ENCODE measurements around the gene MUL1.

DNA sequence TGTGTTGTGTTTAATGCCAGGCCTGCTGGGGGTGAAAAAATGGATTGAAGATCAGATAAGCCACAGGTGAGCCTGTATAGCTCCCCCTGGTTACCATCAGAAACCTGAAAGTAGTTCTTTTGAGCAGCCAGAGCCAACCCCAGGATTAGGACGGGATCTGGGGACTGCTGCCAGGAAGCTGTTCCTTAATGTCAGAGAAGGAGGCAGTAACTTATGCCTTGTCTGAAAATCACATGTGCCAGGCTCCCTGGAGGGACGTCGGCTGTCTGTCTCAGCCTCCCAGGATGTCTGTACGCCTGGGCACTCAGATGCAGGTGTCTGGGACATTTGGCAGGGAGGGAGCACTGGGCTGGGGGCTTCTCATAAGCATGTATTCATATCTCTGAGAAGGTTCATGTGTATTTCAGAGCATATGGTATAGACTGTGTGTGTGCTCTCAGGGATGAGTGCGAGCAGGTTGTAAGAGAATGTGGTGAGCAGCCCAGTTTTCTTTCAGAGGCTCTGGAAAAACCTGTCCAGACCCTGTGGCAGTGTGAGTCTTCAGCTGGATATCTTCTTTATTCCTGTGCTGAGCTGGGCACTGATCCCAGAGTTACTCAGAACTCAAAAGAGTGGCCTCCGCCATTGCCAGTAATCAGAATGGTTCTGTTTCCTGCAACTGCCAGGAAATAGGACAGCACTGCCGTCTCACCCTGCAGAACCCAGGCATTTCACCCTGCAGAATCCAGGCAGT lies 47.2 kb upstream of the MUL1 start:
- TF ChIP-seq, protein P1, sequence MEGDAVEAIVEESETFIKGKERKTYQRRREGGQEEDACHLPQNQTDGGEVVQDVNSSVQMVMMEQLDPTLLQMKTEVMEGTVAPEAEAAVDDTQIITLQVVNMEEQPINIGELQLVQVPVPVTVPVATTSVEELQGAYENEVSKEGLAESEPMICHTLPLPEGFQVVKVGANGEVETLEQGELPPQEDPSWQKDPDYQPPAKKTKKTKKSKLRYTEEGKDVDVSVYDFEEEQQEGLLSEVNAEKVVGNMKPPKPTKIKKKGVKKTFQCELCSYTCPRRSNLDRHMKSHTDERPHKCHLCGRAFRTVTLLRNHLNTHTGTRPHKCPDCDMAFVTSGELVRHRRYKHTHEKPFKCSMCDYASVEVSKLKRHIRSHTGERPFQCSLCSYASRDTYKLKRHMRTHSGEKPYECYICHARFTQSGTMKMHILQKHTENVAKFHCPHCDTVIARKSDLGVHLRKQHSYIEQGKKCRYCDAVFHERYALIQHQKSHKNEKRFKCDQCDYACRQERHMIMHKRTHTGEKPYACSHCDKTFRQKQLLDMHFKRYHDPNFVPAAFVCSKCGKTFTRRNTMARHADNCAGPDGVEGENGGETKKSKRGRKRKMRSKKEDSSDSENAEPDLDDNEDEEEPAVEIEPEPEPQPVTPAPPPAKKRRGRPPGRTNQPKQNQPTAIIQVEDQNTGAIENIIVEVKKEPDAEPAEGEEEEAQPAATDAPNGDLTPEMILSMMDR (IDR thresholded peaks at IDR 0.05), result no peak
- TF ChIP-seq MAX (IDR thresholded peaks at IDR 0.05), result no peak
- TF ChIP-seq MAFK (IDR thresholded peaks at IDR 0.05; ENCODE audit: partially characterized antibody), result no peak
- TF ChIP-seq TP53 (CRISPR knock-in tag; IDR thresholded peaks at IDR 0.05), result no peak
- TF ChIP-seq ZFP36 (IDR thresholded peaks at IDR 0.05; ENCODE audit: borderline replicate concordance, partially characterized antibody), result no peak

Measured in A549 (cell line).